Hepatic stellate cell (primary cell): ENCODE measurements around the gene PAK1IP1.
"Not testable (repeated sequence)": the region's sequence is repeated elsewhere in the genome, so short reads cannot be mapped to it uniquely, and the experiment has no call there.

Experiments used
- DNase-seq: peaks from one replicate; pipeline ENCODE4 v3.0.0; 2011; ENCODE audit warnings: low spot score

Gene PAK1IP1

DNA sequence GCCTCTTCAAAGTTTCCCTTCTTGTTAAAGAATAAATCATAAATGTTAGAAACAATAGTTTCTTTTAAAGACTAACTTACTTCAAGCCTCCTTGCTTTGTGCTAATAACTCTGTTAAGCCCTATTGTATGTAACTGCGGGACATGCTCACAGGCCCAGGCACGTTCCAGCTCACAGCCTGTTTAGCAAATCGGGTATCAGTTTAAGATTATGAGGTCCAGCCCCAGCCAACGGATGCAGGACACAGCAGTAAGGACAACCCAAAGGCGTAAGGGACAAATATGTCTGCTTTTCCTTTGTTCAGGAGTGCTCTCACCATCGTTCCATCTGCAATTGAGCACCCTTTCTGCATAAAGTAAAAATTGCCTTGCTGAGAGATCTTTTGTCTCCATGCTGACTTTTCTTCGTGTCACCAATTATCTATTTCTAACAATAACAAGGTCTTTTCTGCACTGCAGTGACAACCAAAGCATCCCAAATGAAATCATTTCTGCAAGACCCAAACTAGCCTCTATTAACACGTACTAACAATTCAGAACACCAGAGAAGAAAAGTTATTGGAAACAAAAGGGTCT lies 1.7 kb upstream of the PAK1IP1 start:
- no peak for DNase-seq

- DNase-seq, result peak; percentile 10
These were observed 400 bp downstream of the PAK1IP1 start for GRCh38 chr6:10695086-10695657.

DNA sequence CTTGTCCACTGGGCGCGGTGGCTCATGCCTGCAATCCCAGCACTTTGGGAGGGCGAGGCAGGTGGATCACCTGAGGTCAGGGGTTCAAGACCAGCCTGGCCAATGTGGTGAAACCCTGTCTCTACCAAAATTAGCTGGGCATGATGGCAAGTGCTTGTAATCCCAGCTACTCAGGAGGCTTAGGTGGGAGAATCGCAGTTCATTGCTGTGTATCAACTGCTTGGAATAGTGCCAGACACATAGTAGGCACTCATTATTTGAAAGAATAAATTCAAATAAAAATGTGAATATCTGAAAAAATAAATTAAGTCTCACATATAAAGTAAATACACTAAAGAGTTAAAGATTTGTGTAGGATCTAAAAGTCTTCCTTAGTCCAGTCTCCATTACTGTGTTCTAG lies 1.9 kb downstream of the PAK1IP1 start:
- DNase-seq, result no peak

GRCh38 chr6:10713962-10714361 lies 19.2 kb downstream of the PAK1IP1 start:
- DNase-seq, result no peak

DNA sequence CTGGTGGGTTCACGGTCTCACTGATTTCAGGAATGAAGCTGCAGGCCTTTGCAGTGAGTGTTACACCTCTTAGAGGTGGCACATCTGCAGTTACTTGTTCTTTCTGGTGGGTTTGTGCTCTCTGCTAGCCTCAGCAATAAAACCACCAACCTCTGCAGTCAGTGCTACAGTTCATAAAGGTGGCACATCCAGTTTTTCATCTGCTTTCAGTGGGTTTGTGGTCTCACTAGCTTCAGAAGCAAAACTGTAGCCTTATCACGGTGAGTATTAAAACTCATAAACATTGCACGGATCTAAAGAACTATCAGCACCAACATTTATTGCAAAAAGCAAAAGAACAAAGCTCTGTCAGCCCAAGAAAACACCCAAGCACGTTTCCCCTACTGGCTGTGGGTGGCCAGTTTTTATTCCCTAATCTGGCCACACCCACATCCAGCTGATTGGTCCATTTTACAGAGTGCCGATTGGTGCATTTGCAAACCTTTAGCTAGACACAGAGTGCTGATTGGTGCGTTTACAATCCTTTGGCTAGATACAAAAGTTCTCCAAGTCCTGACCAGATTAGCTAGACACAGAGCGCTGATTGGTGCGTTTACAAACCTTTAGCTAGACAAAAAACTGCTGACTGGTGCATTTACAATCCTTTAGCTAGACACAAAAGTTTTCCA lies 24.7 kb downstream of the PAK1IP1 start:
- peak; percentile 16 for DNase-seq

DNA sequence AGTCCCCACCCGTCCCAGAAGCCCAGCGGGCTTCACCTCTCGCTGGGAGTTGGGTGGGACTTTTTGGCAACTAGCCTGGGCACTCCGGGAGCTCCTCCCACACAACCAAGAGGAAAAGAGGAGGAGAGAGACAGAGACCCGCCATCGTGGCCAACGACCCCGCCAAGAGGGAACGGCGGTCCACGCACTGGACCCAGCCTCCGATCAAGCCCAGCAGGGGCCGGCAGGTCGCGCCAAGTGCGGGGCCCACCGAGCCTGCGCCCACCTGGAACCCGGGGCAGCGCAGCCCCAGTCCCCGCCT lies 25.1 kb downstream of the PAK1IP1 start:
- no peak for DNase-seq

GRCh38 chr6:10720265-10720959 lies 25.6 kb downstream of the PAK1IP1 start:
- DNase-seq, result peak; percentile 43

DNA sequence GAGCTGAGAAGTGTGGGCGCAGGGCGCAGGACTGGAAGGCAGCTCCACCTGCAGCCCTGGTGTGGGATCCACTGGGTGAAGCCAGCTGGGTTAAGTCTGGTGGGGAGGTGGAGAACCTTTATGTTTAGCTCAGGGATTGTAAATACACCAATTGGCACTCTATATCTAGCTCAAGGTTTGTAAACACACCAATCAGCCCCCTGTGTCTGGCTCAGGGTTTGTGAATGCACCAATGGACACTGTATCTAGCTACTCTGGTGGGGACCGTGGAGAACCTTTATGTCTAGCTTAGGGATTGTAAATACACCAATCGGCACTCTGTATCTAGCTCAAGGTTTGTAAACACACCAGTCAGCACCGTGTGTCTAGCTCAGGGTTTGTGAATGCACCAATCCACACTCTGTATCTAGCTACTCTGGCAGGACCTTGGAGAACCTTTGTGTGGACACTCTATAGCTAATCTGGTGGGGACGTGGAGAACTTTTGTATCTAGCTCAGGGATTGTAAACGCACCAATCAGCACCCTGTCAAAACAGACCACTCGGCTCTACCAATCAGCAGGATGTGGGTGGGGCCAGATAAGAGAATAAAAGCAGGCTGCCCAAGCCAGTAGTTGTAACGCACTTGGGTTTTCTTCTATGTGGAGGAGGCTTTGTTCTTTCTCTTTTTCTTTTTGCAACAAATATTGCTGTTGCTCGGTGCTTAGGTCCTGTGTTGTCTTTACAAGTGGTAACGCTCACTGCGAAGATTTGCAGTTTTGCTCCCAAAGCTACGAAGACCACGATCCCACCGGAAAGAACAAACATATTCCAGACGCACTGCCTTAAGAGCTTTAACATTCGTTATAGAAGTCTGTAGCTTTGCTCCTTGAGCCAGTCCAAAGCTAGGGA lies 26.4 kb downstream of the PAK1IP1 start:
- not testable (repeated sequence) for DNase-seq

- no peak for DNase-seq
These were observed 27.2 kb downstream of the PAK1IP1 start for GRCh38 chr6:10721850-10722569.

GRCh38 chr6:10722570-10722819 lies 27.7 kb downstream of the PAK1IP1 start:
- no peak for DNase-seq

GRCh38 chr6:10722820-10723566 lies 28.2 kb downstream of the PAK1IP1 start, which contains the start of gene TMEM14C:
Gene TMEM14C, plus strand, starts transcription at chr6:10723070. Its CDS starts 1,544 bp downstream, at chr6:10724614.
- peak; percentile 97 for DNase-seq

- DNase-seq, result no peak
These were observed 28.8 kb downstream of the PAK1IP1 start for GRCh38 chr6:10723567-10723881.

DNA sequence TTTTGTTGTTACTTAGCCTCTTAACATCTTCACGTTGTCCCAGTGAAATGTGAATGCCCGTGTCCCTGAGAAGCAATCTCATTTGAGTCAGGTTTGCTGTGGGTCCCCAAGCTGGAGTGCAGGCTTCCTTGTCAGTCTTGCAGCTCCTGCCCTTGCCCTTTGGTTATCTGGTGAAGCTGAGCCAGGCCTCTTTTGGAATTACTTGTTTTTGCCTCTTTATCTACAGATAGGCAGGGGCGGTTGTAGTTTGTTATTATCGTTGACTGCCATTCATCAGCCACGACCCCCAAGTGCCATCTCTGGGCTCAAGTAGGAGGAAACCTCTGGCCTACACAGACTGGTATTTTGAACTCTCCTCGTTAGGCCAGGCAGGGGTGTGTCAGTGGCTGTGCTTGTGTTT lies 30.3 kb downstream of the PAK1IP1 start:
- no peak for DNase-seq

DNA sequence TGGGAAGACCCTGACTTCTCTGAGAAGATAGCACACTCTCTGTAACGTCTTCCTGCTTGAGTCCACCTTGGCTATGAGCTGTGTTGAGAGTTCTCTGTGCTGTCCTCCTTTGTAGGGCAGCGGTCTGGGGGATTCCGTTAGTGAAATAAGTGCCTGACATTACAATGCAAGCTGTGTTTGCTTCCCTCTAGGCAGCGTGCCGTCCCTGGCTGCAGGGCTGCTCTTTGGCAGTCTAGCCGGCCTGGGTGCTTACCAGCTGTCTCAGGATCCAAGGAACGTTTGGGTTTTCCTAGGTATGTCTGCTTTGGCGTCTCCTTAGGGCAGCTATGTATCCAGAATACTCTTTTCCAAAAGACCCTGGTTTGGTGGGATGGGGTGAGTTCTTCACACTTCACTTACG lies 30.9 kb downstream of the PAK1IP1 start:
- no peak for DNase-seq

DNA sequence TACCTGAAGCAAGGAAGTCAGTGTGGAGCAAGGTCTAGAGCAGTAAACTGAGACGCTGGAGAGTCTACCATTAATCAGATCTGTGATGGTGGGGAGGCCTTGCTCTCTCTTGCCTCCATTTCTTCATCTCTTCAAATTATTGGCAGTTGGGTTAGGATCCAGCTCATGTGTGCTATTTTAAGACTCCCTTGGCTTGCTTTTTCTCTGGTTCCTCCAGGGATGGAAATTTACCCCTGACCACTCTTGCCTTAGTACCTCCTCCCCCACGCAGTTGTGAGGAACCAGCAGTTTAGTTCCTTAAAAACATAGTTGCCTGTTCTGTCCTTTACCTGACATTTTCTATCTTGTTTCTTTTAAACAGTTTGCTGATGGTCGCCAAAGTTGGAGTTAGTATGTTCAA lies 35.5 kb downstream of the PAK1IP1 start:
- no peak for DNase-seq

DNA sequence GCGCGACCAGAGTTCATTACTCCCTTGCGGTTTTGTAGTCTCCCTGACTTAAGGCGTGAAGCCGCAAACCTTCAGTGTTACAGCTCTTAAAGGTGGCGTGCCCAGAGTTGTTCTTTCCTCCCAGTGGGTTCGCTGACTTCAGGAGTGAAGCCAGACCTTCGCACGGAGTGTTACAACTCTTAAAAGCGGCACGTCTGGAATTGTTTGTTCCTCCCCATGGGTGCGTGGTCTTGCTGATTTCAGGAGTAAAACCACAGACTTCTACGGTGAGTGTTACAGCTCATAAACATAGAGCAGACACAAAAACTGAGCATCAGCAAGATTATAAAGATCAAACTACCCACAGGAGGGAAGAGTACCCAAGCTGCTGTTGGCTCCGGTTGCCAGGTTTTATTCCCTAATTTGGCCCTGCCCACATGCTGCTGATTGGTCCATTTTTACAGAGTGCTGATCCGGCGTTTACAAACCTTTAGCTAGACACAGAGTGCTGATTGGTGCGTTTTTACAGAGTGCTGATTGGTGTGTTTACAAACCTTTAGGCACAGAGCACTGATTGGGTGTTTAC lies 38.5 kb downstream of the PAK1IP1 start:
- no peak for DNase-seq

DNA sequence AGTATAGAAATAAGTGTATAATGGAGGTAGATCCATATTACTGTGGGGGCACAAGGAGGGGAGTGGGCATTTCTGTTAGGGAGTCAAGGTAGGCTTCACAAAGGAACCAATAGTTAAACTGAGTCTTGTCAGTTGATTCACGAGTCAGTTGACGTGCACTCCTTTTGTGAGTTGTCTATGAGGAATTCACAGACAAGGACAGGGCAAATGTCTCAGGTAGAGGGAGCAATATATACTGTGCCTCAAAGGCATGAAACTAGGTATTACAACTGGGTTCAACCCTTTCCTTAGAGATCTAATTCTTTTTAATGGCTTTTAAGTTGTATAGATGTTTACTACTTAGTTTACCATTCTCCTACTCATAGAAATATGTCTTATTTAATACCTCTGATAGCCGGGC lies 39.1 kb downstream of the PAK1IP1 start:
- no peak for DNase-seq

DNA sequence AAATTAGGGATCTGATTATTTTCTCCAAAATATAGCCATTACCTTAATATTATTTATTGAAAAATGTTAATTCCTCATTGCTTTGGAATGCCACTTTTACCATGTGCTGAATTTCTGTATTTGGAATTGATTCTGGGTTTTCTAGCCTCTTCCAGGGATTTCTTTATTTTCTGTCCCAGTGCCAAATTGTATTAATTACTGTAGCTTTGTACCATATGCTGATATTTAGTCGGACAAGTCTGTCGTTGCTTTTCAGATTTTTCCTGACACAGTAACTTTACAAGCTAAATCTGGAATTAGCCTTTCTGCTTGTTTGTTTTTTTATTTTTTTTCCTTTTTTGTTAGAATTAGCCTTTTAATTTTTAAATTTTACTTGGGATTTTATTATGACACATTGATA lies 42.0 kb downstream of the PAK1IP1 start:
- DNase-seq, result no peak

GRCh38 chr6:10740061-10740460 lies 45.3 kb downstream of the PAK1IP1 start:
- DNase-seq, result no peak

- not testable (repeated sequence) for DNase-seq
These were observed 46.9 kb downstream of the PAK1IP1 start for GRCh38 chr6:10741643-10742042.

DNA sequence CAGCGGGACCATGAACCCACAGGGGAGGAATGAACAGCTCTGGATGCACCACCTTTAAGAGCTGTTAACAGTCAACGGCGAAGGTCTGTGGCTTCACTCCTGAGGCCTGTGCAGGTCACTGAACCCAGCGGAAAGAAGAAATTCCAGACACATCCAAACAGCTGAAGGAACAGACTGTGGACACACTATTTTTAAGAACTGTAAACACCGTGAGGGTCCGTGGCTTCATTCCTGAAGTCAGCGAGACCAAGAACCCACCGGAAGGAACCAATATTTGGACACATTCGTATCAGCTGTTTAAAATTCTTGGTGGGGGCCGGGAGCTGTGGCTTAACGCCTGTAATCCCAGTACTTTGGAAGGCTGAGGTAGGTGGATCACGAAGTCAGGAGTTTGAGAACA lies 47.5 kb downstream of the PAK1IP1 start:
- no peak for DNase-seq
